ENCODE data around the gene CEMIP. TPM values are rescaled to one million over a fixed set of nuclear protein-coding genes. Genes with fewer than 3 reads are reported as not detected.

CEMIP gene
- total RNA-seq, 2 donors from 2014 or later, result 2.2 TPM; not detected in 1

- H3K9me3 ChIP-seq (ENCODE audit: control insufficient read depth, low read length), result no peaks in the 10 kb centered on the region
- H3K36me3 ChIP-seq (ENCODE audit: control insufficient read depth, insufficient read depth, low read length), result peaks cover 2% of the 10 kb centered on the region
- no peak overlapping the region for H3K4me3 ChIP-seq (ENCODE audit: low read length)
- no peaks in the 10 kb centered on the region for H3K4me1 ChIP-seq (ENCODE audit: control insufficient read depth, insufficient read depth, low read length)
- 80% methylated on average over 1 of the region's 1 CpG; no CpG with 5 or more reads in 1 of the 2 experiments for WGBS, 2 experiments (ENCODE audit: insufficient coverage in 1 of 2, insufficient read length in 1 of 2)
- no peaks in the 10 kb centered on the region for H3K27me3 ChIP-seq (ENCODE audit: control insufficient read depth, insufficient read depth, low read length, poor library complexity, severe bottlenecking)
- Mint-ChIP-seq H3K27me3 (ENCODE audit: insufficient read depth) (no peaks in the 10 kb centered on the region), H3K27ac (no peak overlapping the region), H3K4me1 (peaks cover 26% of the 10 kb centered on the region), H3K9me3 (no peaks in the 10 kb centered on the region), H3K36me3 (ENCODE audit: low read depth) (no peaks in the 10 kb centered on the region), H3K4me3 (no peak overlapping the region)
- no peak overlapping the region for H3K9ac ChIP-seq (ENCODE audit: extremely low read depth, low read length, poor library complexity, severe bottlenecking)
- DNase-seq, result no peak
- TF ChIP-seq, protein P1, sequence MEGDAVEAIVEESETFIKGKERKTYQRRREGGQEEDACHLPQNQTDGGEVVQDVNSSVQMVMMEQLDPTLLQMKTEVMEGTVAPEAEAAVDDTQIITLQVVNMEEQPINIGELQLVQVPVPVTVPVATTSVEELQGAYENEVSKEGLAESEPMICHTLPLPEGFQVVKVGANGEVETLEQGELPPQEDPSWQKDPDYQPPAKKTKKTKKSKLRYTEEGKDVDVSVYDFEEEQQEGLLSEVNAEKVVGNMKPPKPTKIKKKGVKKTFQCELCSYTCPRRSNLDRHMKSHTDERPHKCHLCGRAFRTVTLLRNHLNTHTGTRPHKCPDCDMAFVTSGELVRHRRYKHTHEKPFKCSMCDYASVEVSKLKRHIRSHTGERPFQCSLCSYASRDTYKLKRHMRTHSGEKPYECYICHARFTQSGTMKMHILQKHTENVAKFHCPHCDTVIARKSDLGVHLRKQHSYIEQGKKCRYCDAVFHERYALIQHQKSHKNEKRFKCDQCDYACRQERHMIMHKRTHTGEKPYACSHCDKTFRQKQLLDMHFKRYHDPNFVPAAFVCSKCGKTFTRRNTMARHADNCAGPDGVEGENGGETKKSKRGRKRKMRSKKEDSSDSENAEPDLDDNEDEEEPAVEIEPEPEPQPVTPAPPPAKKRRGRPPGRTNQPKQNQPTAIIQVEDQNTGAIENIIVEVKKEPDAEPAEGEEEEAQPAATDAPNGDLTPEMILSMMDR (conservative IDR thresholded peaks at IDR 0.05), result no peak
- H3K27ac ChIP-seq (ENCODE audit: low read depth, low read length), result no peak overlapping the region
Observed at GRCh38 chr15:80990955-80991354, 211.8 kb downstream of the CEMIP start.

GRCh38 chr15:80991421-80991820 is 212.3 kb downstream of the CEMIP start:
- no peak overlapping the region for H3K27ac Mint-ChIP-seq
- H3K27me3 ChIP-seq (ENCODE audit: control insufficient read depth, insufficient read depth, low read length, poor library complexity, severe bottlenecking), result no peaks in the 10 kb centered on the region
- H3K4me3 Mint-ChIP-seq, result no peak overlapping the region
- H3K9me3 ChIP-seq (ENCODE audit: control insufficient read depth, low read length), result no peaks in the 10 kb centered on the region
- no peak overlapping the region for H3K27ac ChIP-seq (ENCODE audit: low read depth, low read length)
- TF ChIP-seq, protein P1 (conservative IDR thresholded peaks at IDR 0.05), result no peak
- DNase-seq, result no peak
- WGBS, 2 experiments (ENCODE audit: insufficient coverage in 1 of 2, insufficient read length in 1 of 2), result 88 to 100% methylated on average over 5 of the region's 5 CpGs
- H3K9ac ChIP-seq (ENCODE audit: extremely low read depth, low read length, poor library complexity, severe bottlenecking), result no peak overlapping the region
- H3K27me3 Mint-ChIP-seq (ENCODE audit: insufficient read depth), result no peaks in the 10 kb centered on the region
- no peaks in the 10 kb centered on the region for H3K36me3 Mint-ChIP-seq (ENCODE audit: low read depth)
- no peak overlapping the region for H3K4me3 ChIP-seq (ENCODE audit: low read length)
- no peaks in the 10 kb centered on the region for H3K4me1 ChIP-seq (ENCODE audit: control insufficient read depth, insufficient read depth, low read length)
- peaks cover 23% of the 10 kb centered on the region for H3K4me1 Mint-ChIP-seq
- H3K9me3 Mint-ChIP-seq, result no peaks in the 10 kb centered on the region
- H3K36me3 ChIP-seq (ENCODE audit: control insufficient read depth, insufficient read depth, low read length), result no peaks in the 10 kb centered on the region

- Mint-ChIP-seq H3K9me3 (no peaks in the 10 kb centered on the region), H3K27me3 (ENCODE audit: insufficient read depth) (no peaks in the 10 kb centered on the region), H3K4me1 (peaks cover 17% of the 10 kb centered on the region), H3K4me3 (no peak overlapping the region), H3K27ac (no peak overlapping the region), H3K36me3 (ENCODE audit: low read depth) (no peaks in the 10 kb centered on the region)
- Histone ChIP-seq H3K9me3 (ENCODE audit: control insufficient read depth, low read length) (no peaks in the 10 kb centered on the region), H3K4me1 (ENCODE audit: control insufficient read depth, insufficient read depth, low read length) (no peaks in the 10 kb centered on the region), H3K4me3 (ENCODE audit: low read length) (no peak overlapping the region), H3K36me3 (ENCODE audit: control insufficient read depth, insufficient read depth, low read length) (no peaks in the 10 kb centered on the region), H3K27me3 (ENCODE audit: control insufficient read depth, insufficient read depth, low read length, poor library complexity, severe bottlenecking) (no peaks in the 10 kb centered on the region), H3K27ac (ENCODE audit: low read depth, low read length) (no peak overlapping the region), H3K9ac (ENCODE audit: extremely low read depth, low read length, poor library complexity, severe bottlenecking) (no peak overlapping the region)
- DNase-seq, result no peak
- TF ChIP-seq, protein P1 (conservative IDR thresholded peaks at IDR 0.05), result no peak
- 96 to 100% methylated on average over 4 of the region's 4 CpGs for WGBS, 2 experiments (ENCODE audit: insufficient coverage in 1 of 2, insufficient read length in 1 of 2)
Observed at GRCh38 chr15:80992006-80992405, 212.8 kb downstream of the CEMIP start.
